ENCODE results near the gene SFT2D3.

SFT2D3 gene

DNA sequence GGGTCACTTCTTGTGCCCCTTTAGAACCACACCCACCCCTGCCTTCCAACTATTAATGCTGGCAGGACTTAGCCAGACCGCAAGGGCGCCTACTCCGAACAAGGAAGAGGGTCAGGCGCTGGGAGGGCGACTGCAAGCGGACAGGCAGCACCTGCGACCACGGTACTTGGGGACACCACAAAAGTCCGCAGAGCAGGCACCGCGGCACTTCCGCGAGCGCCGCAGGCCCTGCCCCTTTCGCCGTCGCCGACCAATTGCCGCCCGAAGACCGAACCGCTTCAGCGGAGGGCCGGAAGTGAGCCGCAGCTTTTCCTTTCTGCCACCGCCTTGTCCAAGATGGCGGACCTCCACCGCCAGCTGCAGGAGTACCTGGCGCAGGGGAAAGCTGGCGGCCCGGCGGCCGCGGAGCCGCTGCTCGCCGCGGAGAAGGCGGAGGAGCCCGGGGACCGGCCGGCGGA lies at the start of gene SFT2D3:
TSS of gene SFT2D3 (plus strand) at position 305 of the 458 bp plus-strand sequence. CDS start at position 337, 32 bp downstream.
- Histone ChIP-seq H3K27me3 (ENCODE audit: insufficient read depth, insufficient read length) (peaks cover 7% of the 10 kb centered on the region), H3K4me3 (ENCODE audit: insufficient read length, low read depth) (peak within 1 kb of the TSS; percentile 82), H3K9me3 (ENCODE audit: insufficient read depth, low read length) (no peaks in the 10 kb centered on the region), H3K4me1 (ENCODE audit: insufficient read depth, insufficient read length) (peaks cover 4% of the 10 kb centered on the region), H3K9ac (ENCODE audit: insufficient read length, low read depth) (peak within 1 kb of the TSS; percentile 94), H3K36me3 (ENCODE audit: insufficient read depth, insufficient read length, low read length) (peaks cover 35% of the 10 kb centered on the region)
- TF ChIP-seq SUZ12 (IDR thresholded peaks at IDR 0.05; ENCODE audit: extremely low read depth, insufficient read depth, insufficient read length) (no peak), YY1 (IDR thresholded peaks at IDR 0.05; ENCODE audit: insufficient read depth, insufficient read length) (peak; percentile 89)
- DNase-seq (ENCODE audit: low read depth, low spot score), result peak; percentile 92

DNA sequence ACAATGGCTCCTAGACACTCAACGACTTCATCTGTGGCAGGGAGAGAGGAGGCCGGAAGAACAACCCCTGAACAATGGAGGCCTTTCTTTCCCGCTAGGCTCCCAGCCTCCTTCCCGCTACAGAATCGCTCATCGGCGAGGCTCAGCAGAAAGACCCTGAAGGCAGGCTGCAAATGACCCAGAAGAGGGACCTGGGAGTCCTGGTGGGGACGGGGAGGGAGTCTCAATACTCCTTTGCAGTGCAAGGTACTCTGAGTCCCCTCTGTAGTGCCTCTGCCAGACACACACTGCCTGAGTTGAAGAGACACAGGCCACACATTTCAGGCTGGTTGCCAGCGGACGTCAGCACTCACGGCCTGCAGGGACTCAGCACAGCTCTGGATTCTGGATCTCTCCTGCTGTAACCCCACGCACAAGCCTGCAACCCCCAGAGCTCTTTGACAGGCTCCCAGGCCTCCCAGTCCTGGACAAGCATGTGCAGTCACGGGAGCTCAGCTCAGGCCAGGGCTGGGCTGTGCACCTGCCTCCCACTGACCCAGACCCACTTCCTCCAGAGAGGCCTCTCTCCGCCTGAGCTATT lies 49.2 kb upstream of the SFT2D3 start:
- Histone ChIP-seq H3K9me3 (ENCODE audit: insufficient read depth, low read length) (no peaks in the 10 kb centered on the region), H3K9ac (ENCODE audit: insufficient read length, low read depth) (no peak overlapping the region), H3K4me3 (ENCODE audit: insufficient read length, low read depth) (no peak overlapping the region), H3K4me1 (ENCODE audit: insufficient read depth, insufficient read length) (peaks cover 32% of the 10 kb centered on the region), H3K27me3 (ENCODE audit: insufficient read depth, insufficient read length) (no peaks in the 10 kb centered on the region), H3K36me3 (ENCODE audit: insufficient read depth, insufficient read length, low read length) (peaks cover 30% of the 10 kb centered on the region)
- TF ChIP-seq YY1 (IDR thresholded peaks at IDR 0.05; ENCODE audit: insufficient read depth, insufficient read length) (no peak), ZNF274 (IDR thresholded peaks at IDR 0.05; ENCODE audit: low read depth, low read length) (no peak), SUZ12 (IDR thresholded peaks at IDR 0.05; ENCODE audit: extremely low read depth, insufficient read depth, insufficient read length) (no peak)
- no peak for DNase-seq (ENCODE audit: low read depth, low spot score)

GRCh38 chr2:127652786-127653357 lies 48.4 kb upstream of the SFT2D3 start:
- no peak for DNase-seq (ENCODE audit: low read depth, low spot score)
- no peak overlapping the region for H3K9ac ChIP-seq (ENCODE audit: insufficient read length, low read depth)
- peaks cover 25% of the 10 kb centered on the region for H3K4me1 ChIP-seq (ENCODE audit: insufficient read depth, insufficient read length)
- H3K4me3 ChIP-seq (ENCODE audit: insufficient read length, low read depth), result no peak overlapping the region
- H3K36me3 ChIP-seq (ENCODE audit: insufficient read depth, insufficient read length, low read length), result peaks cover 34% of the 10 kb centered on the region
- H3K27me3 ChIP-seq (ENCODE audit: insufficient read depth, insufficient read length), result no peaks in the 10 kb centered on the region
- no peak for TF ChIP-seq YY1 (IDR thresholded peaks at IDR 0.05; ENCODE audit: insufficient read depth, insufficient read length)
- TF ChIP-seq SUZ12 (IDR thresholded peaks at IDR 0.05; ENCODE audit: extremely low read depth, insufficient read depth, insufficient read length), result no peak
- no peak for TF ChIP-seq ZNF274 (IDR thresholded peaks at IDR 0.05; ENCODE audit: low read depth, low read length)
- no peaks in the 10 kb centered on the region for H3K9me3 ChIP-seq (ENCODE audit: insufficient read depth, low read length)

DNA sequence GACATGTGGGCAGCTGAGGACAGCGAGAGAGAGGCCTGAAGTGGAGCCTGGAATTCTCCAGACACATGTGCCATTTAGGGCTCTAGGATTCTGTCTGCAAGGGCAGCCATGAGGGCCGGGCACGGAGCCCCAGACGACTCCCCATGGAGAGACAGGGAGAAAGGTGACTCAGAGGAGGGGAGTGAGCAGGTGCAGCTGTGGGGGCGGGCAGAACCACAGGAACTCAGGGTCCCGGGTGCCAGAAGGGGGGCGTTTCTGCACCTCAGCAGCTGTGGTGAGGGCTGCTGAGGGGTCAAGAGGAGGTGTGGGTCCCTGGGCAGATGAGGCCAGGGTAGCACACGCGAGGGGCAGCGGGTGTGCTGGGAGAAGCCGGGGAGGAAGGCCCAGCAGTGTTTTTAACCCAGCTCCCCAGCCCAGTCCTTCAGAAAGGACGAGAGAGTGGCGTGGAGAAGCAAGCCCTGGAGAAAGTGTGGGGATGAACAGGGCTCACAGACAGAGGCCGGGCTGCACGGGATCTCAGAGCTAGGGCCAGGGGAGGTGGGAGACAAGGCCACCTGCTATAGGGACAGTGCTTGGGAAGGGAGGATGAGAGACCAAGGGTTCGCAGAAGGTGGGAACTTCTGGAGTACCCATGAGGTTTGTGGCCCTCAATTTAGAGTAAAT lies 47.7 kb upstream of the SFT2D3 start:
- peaks cover 34% of the 10 kb centered on the region for H3K36me3 ChIP-seq (ENCODE audit: insufficient read depth, insufficient read length, low read length)
- H3K27me3 ChIP-seq (ENCODE audit: insufficient read depth, insufficient read length), result no peaks in the 10 kb centered on the region
- no peaks in the 10 kb centered on the region for H3K9me3 ChIP-seq (ENCODE audit: insufficient read depth, low read length)
- H3K4me3 ChIP-seq (ENCODE audit: insufficient read length, low read depth), result no peak overlapping the region
- TF ChIP-seq ZNF274 (IDR thresholded peaks at IDR 0.05; ENCODE audit: low read depth, low read length) (no peak), YY1 (IDR thresholded peaks at IDR 0.05; ENCODE audit: insufficient read depth, insufficient read length) (no peak), SUZ12 (IDR thresholded peaks at IDR 0.05; ENCODE audit: extremely low read depth, insufficient read depth, insufficient read length) (no peak)
- no peak for DNase-seq (ENCODE audit: low read depth, low spot score)
- H3K9ac ChIP-seq (ENCODE audit: insufficient read length, low read depth), result no peak overlapping the region
- H3K4me1 ChIP-seq (ENCODE audit: insufficient read depth, insufficient read length), result peaks cover 20% of the 10 kb centered on the region

DNA sequence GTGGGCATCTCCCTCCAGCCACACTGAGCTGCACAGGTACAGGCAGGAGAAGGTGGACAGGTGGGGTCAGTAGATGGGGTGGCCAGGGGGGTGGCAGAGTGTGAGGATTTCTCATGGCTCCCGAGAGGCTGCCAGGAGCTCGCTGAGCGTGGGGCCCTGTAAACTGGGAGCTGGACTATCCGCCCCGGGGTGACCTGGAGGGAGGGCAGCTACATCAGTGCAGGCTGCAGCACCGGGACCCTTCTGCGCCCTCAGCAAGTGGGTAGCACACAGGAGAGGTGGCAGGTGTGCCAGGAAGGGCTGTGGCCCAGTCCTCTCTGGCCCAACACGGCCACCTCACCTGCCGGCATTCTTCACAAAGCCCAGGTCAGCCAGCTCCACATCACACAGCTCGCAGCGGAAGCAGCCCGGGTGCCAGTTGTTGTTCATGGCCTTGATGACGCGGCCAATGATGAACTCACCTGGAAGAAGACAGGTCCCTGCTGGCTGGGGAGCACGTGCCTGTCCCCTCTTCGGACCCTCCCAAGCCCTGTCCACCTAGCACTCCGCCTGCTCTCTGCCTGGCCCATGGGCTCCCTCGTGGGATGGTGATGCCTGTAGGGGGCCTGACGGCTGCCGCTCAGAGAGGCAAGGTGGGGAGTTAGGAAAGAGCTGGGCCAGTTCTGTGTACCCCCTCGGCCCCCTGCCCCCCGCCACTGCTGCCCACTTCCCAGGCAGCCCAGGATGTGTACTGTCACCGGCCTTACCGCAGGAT lies 47.0 kb upstream of the SFT2D3 start:
- H3K4me3 ChIP-seq (ENCODE audit: insufficient read length, low read depth), result no peak overlapping the region
- TF ChIP-seq ZNF274 (IDR thresholded peaks at IDR 0.05; ENCODE audit: low read depth, low read length) (no peak), SUZ12 (IDR thresholded peaks at IDR 0.05; ENCODE audit: extremely low read depth, insufficient read depth, insufficient read length) (no peak), YY1 (IDR thresholded peaks at IDR 0.05; ENCODE audit: insufficient read depth, insufficient read length) (no peak)
- H3K27me3 ChIP-seq (ENCODE audit: insufficient read depth, insufficient read length), result no peaks in the 10 kb centered on the region
- H3K9me3 ChIP-seq (ENCODE audit: insufficient read depth, low read length), result no peaks in the 10 kb centered on the region
- peaks cover 36% of the 10 kb centered on the region for H3K36me3 ChIP-seq (ENCODE audit: insufficient read depth, insufficient read length, low read length)
- H3K9ac ChIP-seq (ENCODE audit: insufficient read length, low read depth), result no peak overlapping the region
- peaks cover 23% of the 10 kb centered on the region for H3K4me1 ChIP-seq (ENCODE audit: insufficient read depth, insufficient read length)
- DNase-seq (ENCODE audit: low read depth, low spot score), result no peak

- H3K4me1 ChIP-seq (ENCODE audit: insufficient read depth, insufficient read length), result peaks cover 19% of the 10 kb centered on the region
- no peak overlapping the region for H3K4me3 ChIP-seq (ENCODE audit: insufficient read length, low read depth)
- TF ChIP-seq SUZ12 (IDR thresholded peaks at IDR 0.05; ENCODE audit: extremely low read depth, insufficient read depth, insufficient read length), result no peak
- TF ChIP-seq YY1 (IDR thresholded peaks at IDR 0.05; ENCODE audit: insufficient read depth, insufficient read length), result no peak
- TF ChIP-seq ZNF274 (IDR thresholded peaks at IDR 0.05; ENCODE audit: low read depth, low read length), result no peak
- H3K9me3 ChIP-seq (ENCODE audit: insufficient read depth, low read length), result no peaks in the 10 kb centered on the region; the same call in 1 of the 2 replicates
- H3K36me3 ChIP-seq (ENCODE audit: insufficient read depth, insufficient read length, low read length), result peaks cover 36% of the 10 kb centered on the region
- H3K27me3 ChIP-seq (ENCODE audit: insufficient read depth, insufficient read length), result no peaks in the 10 kb centered on the region
- H3K9ac ChIP-seq (ENCODE audit: insufficient read length, low read depth), result no peak overlapping the region
- DNase-seq (ENCODE audit: low read depth, low spot score), result no peak
Measured at GRCh38 chr2:127654838-127655175, 46.5 kb upstream of the SFT2D3 start.
